Dedifferentiated amniotic fluid mesenchymal stem cell (primary cell): ENCODE measurements around the gene CTAGE15.
"Not testable (repeated sequence)": the region's sequence is repeated elsewhere in the genome, so short reads cannot be mapped to it uniquely, and the experiment has no call there.

Experiments
- DNase-seq: peaks from one replicate; pipeline ENCODE4 v3.0.0-alpha.2; 2016; ENCODE audit errors: extremely low spot score

CTAGE15 gene

DNA sequence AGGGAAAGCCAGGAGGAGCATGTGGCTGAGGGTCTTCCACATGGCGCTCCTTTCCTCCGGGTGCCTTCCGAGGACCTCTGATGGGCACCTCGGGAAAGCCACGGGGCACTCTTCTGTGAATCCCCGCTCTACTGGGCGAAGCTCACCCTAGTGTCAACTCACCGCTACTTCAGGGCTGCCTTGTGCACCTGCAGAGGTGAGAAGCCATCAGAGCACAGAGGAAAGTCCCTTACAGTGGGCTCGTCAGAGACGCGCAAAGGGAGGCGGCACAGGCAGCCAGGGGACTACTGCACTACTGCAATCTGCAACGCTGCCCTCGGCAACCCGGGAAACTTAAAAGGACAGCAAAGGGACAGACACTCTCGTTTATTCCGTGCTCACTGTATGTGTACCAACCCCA lies 50.5 kb downstream of the CTAGE15 start:
- DNase-seq = not testable (repeated sequence)
